GM18498 (cell line): ENCODE results near the gene ANAPC16.
"Not testable (repeated sequence)": the region's sequence is repeated elsewhere in the genome, so short reads cannot be mapped to it uniquely, and the experiment has no call there.

Experiments
- ATAC-seq: cut with Tn5 transposase; IDR thresholded peaks from one replicate; pipeline ENCODE4 v1.9.1; 2021; ENCODE audit warnings: mild to moderate bottlenecking, moderate library complexity; ENCODE audit not compliant: unreplicated experiment

The ANAPC16 gene

GRCh38 chr10:72261784-72262404, 46.1 kb downstream of the ANAPC16 start:
- ATAC-seq: peak; percentile 17

GRCh38 chr10:72263613-72264241, 47.9 kb downstream of the ANAPC16 start:
- no peak for ATAC-seq

GRCh38 chr10:72264536-72264935, 48.7 kb downstream of the ANAPC16 start:
- no peak for ATAC-seq

- no peak for ATAC-seq
Observed at GRCh38 chr10:72265508-72265907, 49.7 kb downstream of the ANAPC16 start.

GRCh38 chr10:72265990-72266865, 50.4 kb downstream of the ANAPC16 start:
- ATAC-seq: no peak

- ATAC-seq: no peak
Observed at GRCh38 chr10:72267381-72267780, 51.6 kb downstream of the ANAPC16 start.

- no peak for ATAC-seq
Observed at GRCh38 chr10:72267819-72268399, 52.1 kb downstream of the ANAPC16 start.

GRCh38 chr10:72268475-72269200, 52.8 kb downstream of the ANAPC16 start:
- ATAC-seq: not testable (repeated sequence)

GRCh38 chr10:72270607-72271281, 54.9 kb downstream of the ANAPC16 start:
- no peak for ATAC-seq

- ATAC-seq: peak; percentile 27
Observed at GRCh38 chr10:72272689-72273409, 57.0 kb downstream of the ANAPC16 start.

GRCh38 chr10:72273410-72274212, 57.8 kb downstream of the ANAPC16 start, which contains the start of gene DDIT4:
Gene DDIT4, plus strand, starts transcription at chr10:72273924. Its CDS starts 293 bp downstream, at chr10:72274217.
- ATAC-seq: peak; percentile 85

- peak; percentile 15 for ATAC-seq
Observed at GRCh38 chr10:72274213-72274729, 58.5 kb downstream of the ANAPC16 start.

- ATAC-seq: no peak
Observed at GRCh38 chr10:72274730-72275350, 59.0 kb downstream of the ANAPC16 start.

- ATAC-seq: no peak
Observed at GRCh38 chr10:72275351-72276012, 59.7 kb downstream of the ANAPC16 start.

- no peak for ATAC-seq
Observed at GRCh38 chr10:72276013-72276387, 60.2 kb downstream of the ANAPC16 start.

GRCh38 chr10:72276421-72277339, 60.9 kb downstream of the ANAPC16 start:
- no peak for ATAC-seq
